Liver (tissue), 9 donors: Measurements from ENCODE around the gene LAGE3. TPM values are rescaled to one million over a fixed set of nuclear protein-coding genes. Genes with fewer than 3 reads are reported as not detected.

Source experiments
- DNase-seq: peaks from one replicate; pipeline ENCODE4 v3.0.0-alpha.2; 2017; ENCODE audit warnings: low spot score
- H3K27ac ChIP-seq, 2 donors: one replicate each; pipeline ENCODE4 v1.7.0; 2013; ENCODE audit warnings: inconsistent platforms in 2 of 2, low read length in 2 of 2, control low read depth in 1 of 2, low read depth in 1 of 2, mild to moderate bottlenecking in 1 of 2
- H3K27me3 ChIP-seq, 4 donors: one replicate each; pipeline versions ENCODE4 v1.6.1 to v1.7.0; 2013; ENCODE audit warnings: low read length in 3 of 4, inconsistent platforms in 1 of 4, mild to moderate bottlenecking in 1 of 4, moderate library complexity in 1 of 4; ENCODE audit not compliant: control insufficient read depth in 4 of 4, insufficient read depth in 4 of 4
- H3K36me3 ChIP-seq, 4 donors: one replicate each; pipeline versions ENCODE4 v1.6.1 to v1.7.0; 2013; ENCODE audit warnings: low read length in 3 of 4, mild to moderate bottlenecking in 3 of 4, low read depth in 1 of 4, moderate library complexity in 1 of 4; ENCODE audit not compliant: control insufficient read depth in 4 of 4, insufficient read depth in 3 of 4
- H3K4me1 ChIP-seq, 4 donors: one replicate each; pipeline versions ENCODE4 v1.6.1 to v1.7.0; 2013; ENCODE audit warnings: low read length in 3 of 4, mild to moderate bottlenecking in 3 of 4, moderate library complexity in 1 of 4; ENCODE audit not compliant: control insufficient read depth in 4 of 4, insufficient read depth in 4 of 4
- H3K4me3 ChIP-seq, 3 donors: one replicate each; pipeline versions ENCODE4 v1.6.1 to v1.7.0; 2013; ENCODE audit warnings: low read length in 3 of 3, control low read depth in 1 of 3, low read depth in 1 of 3, mild to moderate bottlenecking in 1 of 3
- H3K9ac ChIP-seq, 2 donors: one replicate each; pipeline ENCODE4 v1.7.0; 2013; ENCODE audit warnings: low read length in 2 of 2, mild to moderate bottlenecking in 2 of 2, moderate library complexity in 2 of 2, control low read depth in 1 of 2, low read depth in 1 of 2
- H3K9me3 ChIP-seq, 4 donors: one replicate each; pipeline versions ENCODE4 v1.6.1 to v1.7.0; 2013; ENCODE audit warnings: low read length in 3 of 4; ENCODE audit not compliant: control insufficient read depth in 4 of 4
- ATF3 ChIP-seq: IDR thresholded peaks from 2 replicates; pipeline ENCODE4 v1.6.1; 2016; ENCODE audit warnings: antibody characterized with exemption
- CTCF ChIP-seq: fragments of 150-350 bp; IDR thresholded peaks from 2 replicates; pipeline ENCODE4 v1.5.1; 2017; ENCODE audit warnings: improper control_type of control experiment, low read depth, low read length; ENCODE audit not compliant: missing input control
- FOXA1 ChIP-seq: IDR thresholded peaks from 2 replicates; pipeline ENCODE4 v1.6.1; 2016; ENCODE audit warnings: antibody characterized with exemption
- GABPA ChIP-seq, 2 donors: IDR thresholded peaks in 1 of 2; conservative IDR thresholded peaks in 1 of 2; 2 replicates each; pipeline ENCODE4 v1.6.1; 2016; ENCODE audit warnings: antibody characterized with exemption in 2 of 2, mild to moderate bottlenecking in 1 of 2, moderate library complexity in 1 of 2
- HNF4A ChIP-seq, 2 donors: conservative IDR thresholded peaks; 2 replicates each; pipeline ENCODE4 v1.6.1; 2016; ENCODE audit warnings: antibody characterized with exemption in 2 of 2, mild to moderate bottlenecking in 2 of 2
- HNF4G ChIP-seq: IDR thresholded peaks from 2 replicates; pipeline ENCODE4 v1.6.1; 2016; ENCODE audit warnings: antibody characterized with exemption
- JUND ChIP-seq, 2 donors: IDR thresholded peaks; 2 replicates each; pipeline ENCODE4 v1.6.1; 2016; ENCODE audit warnings: antibody characterized with exemption in 2 of 2
- MAX ChIP-seq: IDR thresholded peaks from 2 replicates; pipeline ENCODE4 v1.6.1; 2016; ENCODE audit warnings: antibody characterized with exemption
- REST ChIP-seq: IDR thresholded peaks from 2 replicates; pipeline ENCODE4 v1.6.1; 2016; ENCODE audit warnings: antibody characterized with exemption, mild to moderate bottlenecking
- RXRA ChIP-seq, 2 donors: IDR thresholded peaks; 2 replicates each; pipeline ENCODE4 v1.6.1; 2017 to 2018; ENCODE audit warnings: antibody characterized with exemption in 2 of 2, mild to moderate bottlenecking in 1 of 2
- SP1 ChIP-seq: IDR thresholded peaks from 2 replicates; pipeline ENCODE4 v1.6.1; 2018; ENCODE audit warnings: antibody characterized with exemption, mild to moderate bottlenecking
- WGBS: extraction: QIAGEN DNeasy Blood & Tissue Kit; methylation state at CpG from one replicate; pipeline ENCODE4 v1.1.7; 2013; 5-methylcytosine and 5-hydroxymethylcytosine counted together
- polyA plus RNA-seq, 2 donors: library from polyadenylated mRNA; stranded (reverse) in 1 of 2; unstranded in 1 of 2; fragments of 200-250 nt in 1 of 2; fragments of >200 nt in 1 of 2; fragmentation: Nextera tagmentation in 1 of 2; extraction: Ambion mirVana in 1 of 2; gene quantifications; one replicate each; pipeline versions ENCODE4 v1.2.1 to v1.2.3, GENCODE V29; 2013 to 2015
- total RNA-seq, 2 donors: library from RNA; depleted of rRNA; stranded (reverse); fragments of >200 nt; gene quantifications; one replicate each; pipeline ENCODE4 v1.2.3, GENCODE V29; 2014
- donor health status: healthy.
- donor health status: healthy.
- donor health status: healthy.
- donor health status: healthy.
- donor health status: healthy.

LAGE3 gene
- total and polyA plus RNA-seq, 4 donors, result 8.5 to 18.1 (median 12.7) TPM

GRCh38 chrX:154435171-154435733, 43.8 kb downstream of the LAGE3 start (continued):
- TF ChIP-seq REST (no peak), MAX (no peak), RXRA (IDR thresholded peaks at IDR 0.05) (no peak), HNF4G (no peak)

GRCh38 chrX:154434394-154435168, 44.5 kb downstream of the LAGE3 start:
- WGBS, result 96% methylated on average over 7 of the region's 7 CpGs
- H3K36me3 ChIP-seq, result peaks cover 3 to 10% (median 5%) of the 10 kb centered on the region in 4 donors
- H3K9ac ChIP-seq, result no peak overlapping the region
- TF ChIP-seq CTCF (no peak), FOXA1 (no peak), SP1 (no peak), HNF4A (conservative IDR thresholded peaks at IDR 0.05) (no peak), HNF4G (no peak), ATF3 (no peak)
- H3K27ac ChIP-seq, result no peak overlapping the region
- no peaks in the 10 kb centered on the region for H3K9me3 ChIP-seq
- H3K27me3 ChIP-seq, result no peaks in the 10 kb centered on the region
- peaks cover 6 to 24% (median 11%) of the 10 kb centered on the region in 4 donors for H3K4me1 ChIP-seq
- no peak overlapping the region for H3K4me3 ChIP-seq
- no peak for DNase-seq

- no peak overlapping the region for H3K27ac ChIP-seq
- H3K9me3 ChIP-seq, result no peaks in the 10 kb centered on the region
- no peak overlapping the region for H3K4me3 ChIP-seq
- no peaks in the 10 kb centered on the region for H3K27me3 ChIP-seq
- no peak overlapping the region for H3K9ac ChIP-seq
- no peak for TF ChIP-seq FOXA1
- no peak for TF ChIP-seq JUND (IDR thresholded peaks at IDR 0.05)
- TF ChIP-seq GABPA (IDR thresholded peaks at IDR 0.05 in 1 of 2, conservative IDR thresholded peaks at IDR 0.05 in 1 of 2), result no peak
- no peak for DNase-seq
- peaks cover 3 to 10% (median 5%) of the 10 kb centered on the region in 4 donors for H3K36me3 ChIP-seq
- 94% methylated on average over 7 of the region's 7 CpGs for WGBS
- peaks cover 4 to 26% (median 10%) of the 10 kb centered on the region in 4 donors for H3K4me1 ChIP-seq
Observed at GRCh38 chrX:154433605-154434004, 45.5 kb downstream of the LAGE3 start.
